Measurements from ENCODE around the gene LRRN4. TPM values are rescaled to one million over a fixed set of nuclear protein-coding genes. Genes with fewer than 3 reads are reported as not detected.

LRRN4 gene
- total and polyA plus RNA-seq, 8 donors: 0.19 to 2.9 (median 1.1) TPM; not detected in 5

DNA sequence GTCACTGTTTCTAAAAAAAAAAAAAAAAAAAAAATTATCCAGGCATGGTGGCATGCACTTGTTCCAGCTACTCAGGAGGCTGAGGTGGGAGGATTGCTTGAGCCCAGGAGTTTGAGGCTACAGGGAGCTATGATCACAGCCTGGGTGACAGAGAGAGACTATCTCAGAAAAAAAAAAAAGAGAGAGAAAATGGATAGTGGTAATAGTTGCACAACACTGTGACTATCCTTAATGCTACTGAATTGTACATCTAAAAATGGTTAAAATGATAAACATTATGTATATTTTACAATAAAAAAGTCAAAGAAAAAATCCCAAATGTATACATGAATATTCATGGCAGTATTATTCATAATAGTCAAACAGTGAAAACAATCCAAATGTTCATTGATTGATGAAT, 46.0 kb upstream of the LRRN4 start:
- Histone ChIP-seq H3K27ac (no peak overlapping the region), H3K9me3 (no peaks in the 10 kb centered on the region), H3K4me1 (peaks cover 0 to 3% (median 0%) of the 10 kb centered on the region in 4 donors), H3K4me3 (no peak overlapping the region), H3K36me3 (peaks cover 0 to 7% (median 3%) of the 10 kb centered on the region in 4 donors), H3K27me3 (no peaks in the 10 kb centered on the region)
- intact Hi-C loops (cut with DNase I; ENCODE audit: low total_unique reads): no loop called here
- no peak for DNase-seq
- no peak for TF ChIP-seq EP300 (IDR thresholded peaks at IDR 0.05)
- no peak for TF ChIP-seq POLR2A (IDR thresholded peaks at IDR 0.05)
- TF ChIP-seq, protein P1, sequence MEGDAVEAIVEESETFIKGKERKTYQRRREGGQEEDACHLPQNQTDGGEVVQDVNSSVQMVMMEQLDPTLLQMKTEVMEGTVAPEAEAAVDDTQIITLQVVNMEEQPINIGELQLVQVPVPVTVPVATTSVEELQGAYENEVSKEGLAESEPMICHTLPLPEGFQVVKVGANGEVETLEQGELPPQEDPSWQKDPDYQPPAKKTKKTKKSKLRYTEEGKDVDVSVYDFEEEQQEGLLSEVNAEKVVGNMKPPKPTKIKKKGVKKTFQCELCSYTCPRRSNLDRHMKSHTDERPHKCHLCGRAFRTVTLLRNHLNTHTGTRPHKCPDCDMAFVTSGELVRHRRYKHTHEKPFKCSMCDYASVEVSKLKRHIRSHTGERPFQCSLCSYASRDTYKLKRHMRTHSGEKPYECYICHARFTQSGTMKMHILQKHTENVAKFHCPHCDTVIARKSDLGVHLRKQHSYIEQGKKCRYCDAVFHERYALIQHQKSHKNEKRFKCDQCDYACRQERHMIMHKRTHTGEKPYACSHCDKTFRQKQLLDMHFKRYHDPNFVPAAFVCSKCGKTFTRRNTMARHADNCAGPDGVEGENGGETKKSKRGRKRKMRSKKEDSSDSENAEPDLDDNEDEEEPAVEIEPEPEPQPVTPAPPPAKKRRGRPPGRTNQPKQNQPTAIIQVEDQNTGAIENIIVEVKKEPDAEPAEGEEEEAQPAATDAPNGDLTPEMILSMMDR (IDR thresholded peaks at IDR 0.05): no peak
- TF ChIP-seq POLR2AphosphoS5 (IDR thresholded peaks at IDR 0.05): no peak

DNA sequence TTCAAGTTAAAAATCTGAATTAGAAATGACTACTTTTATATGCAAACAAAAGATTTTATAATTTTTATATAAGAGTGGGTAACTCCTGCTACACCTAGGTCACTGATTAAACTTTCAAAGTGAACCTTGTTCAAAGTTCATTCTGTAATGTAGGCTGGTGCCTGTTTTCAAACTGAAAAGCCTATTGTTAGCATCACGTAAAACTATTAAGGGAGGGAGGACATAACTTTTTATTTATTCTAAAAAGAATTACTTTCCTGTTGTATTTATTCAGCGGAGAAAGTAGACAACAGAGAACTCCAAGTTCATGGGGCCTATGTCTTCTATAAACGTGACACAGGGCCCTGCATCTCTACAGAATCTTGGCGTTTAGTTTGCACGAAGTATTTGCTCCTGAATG, 41.5 kb upstream of the LRRN4 start:
- intact Hi-C loops (cut with DNase I; ENCODE audit: low total_unique reads): no loop called here
- Histone ChIP-seq H3K9me3 (no peaks in the 10 kb centered on the region), H3K4me3 (no peak overlapping the region), H3K4me1 (peaks cover 0 to 17% (median 5%) of the 10 kb centered on the region in 4 donors), H3K36me3 (peaks cover 0 to 2% (median 0%) of the 10 kb centered on the region in 4 donors), H3K27me3 (no peaks in the 10 kb centered on the region), H3K27ac (peak overlapping the region in 1 of 5 donors; percentile 70)
- WGBS, 5 donors: 29 to 56% (median 46%) methylated on average over 5 of the region's 5 CpGs
- TF ChIP-seq POLR2AphosphoS5 (IDR thresholded peaks at IDR 0.05) (no peak), EP300 (IDR thresholded peaks at IDR 0.05) (no peak), POLR2A (IDR thresholded peaks at IDR 0.05) (no peak)
- TF ChIP-seq, protein P1 (IDR thresholded peaks at IDR 0.05): no peak
- peak in 1 of 2 donors; percentile 21 for DNase-seq

DNA sequence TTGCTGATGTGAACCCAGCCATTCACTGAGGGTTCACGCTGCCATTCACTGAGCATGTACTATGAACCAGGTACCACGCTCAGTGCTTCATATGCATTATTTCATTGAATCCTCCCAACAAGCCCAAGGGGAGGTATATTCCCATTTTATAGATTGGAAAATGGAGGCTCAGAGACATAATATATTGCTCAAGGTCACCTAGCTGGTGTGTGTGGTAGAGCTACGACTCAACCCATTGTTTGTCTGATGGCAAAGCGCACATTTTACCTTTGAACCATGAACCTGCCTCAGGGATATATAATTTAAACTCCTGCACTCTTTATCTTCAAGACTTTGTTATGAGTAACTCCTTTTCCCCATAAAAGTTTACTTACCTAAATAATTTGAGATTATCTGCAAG, 40.7 kb upstream of the LRRN4 start:
- intact Hi-C loops (cut with DNase I; ENCODE audit: low total_unique reads): no loop called here
- H3K27ac ChIP-seq: peak overlapping the region in 3 of 5 donors; percentile 28 to 70 (median 38)
- no peaks in the 10 kb centered on the region for H3K27me3 ChIP-seq
- peaks cover 0 to 17% (median 5%) of the 10 kb centered on the region in 4 donors for H3K4me1 ChIP-seq
- no peak for TF ChIP-seq EP300 (IDR thresholded peaks at IDR 0.05)
- TF ChIP-seq, protein P1 (IDR thresholded peaks at IDR 0.05): no peak
- no peak for TF ChIP-seq POLR2AphosphoS5 (IDR thresholded peaks at IDR 0.05)
- no peak for TF ChIP-seq POLR2A (IDR thresholded peaks at IDR 0.05)
- H3K9me3 ChIP-seq: no peaks in the 10 kb centered on the region
- 56 to 70% (median 64%) methylated on average over 4 of the region's 4 CpGs for WGBS, 5 donors
- peaks cover 0 to 3% (median 1%) of the 10 kb centered on the region in 4 donors for H3K36me3 ChIP-seq
- no peak overlapping the region for H3K4me3 ChIP-seq
- DNase-seq: no peak

DNA sequence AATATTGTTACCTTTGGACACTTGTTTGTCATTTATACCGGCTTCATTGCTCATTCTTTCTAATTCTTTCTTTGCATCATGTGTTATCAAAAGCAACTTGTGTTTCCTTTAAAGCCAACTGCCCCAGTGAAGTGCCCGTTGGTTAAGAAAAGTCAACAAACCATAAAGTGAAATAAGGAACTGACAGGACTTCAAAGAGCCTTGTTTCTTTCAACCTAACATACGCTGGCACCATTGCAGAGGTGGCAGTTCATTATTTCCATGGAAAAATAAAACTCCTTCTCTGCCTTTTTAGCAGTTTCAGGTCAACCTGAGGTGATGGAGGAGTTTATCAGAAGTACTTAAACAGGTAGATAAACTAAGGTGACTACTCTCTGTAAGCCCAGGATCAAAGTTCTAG, 40.2 kb upstream of the LRRN4 start:
- intact Hi-C loops (cut with DNase I; ENCODE audit: low total_unique reads): no loop called here
- peak overlapping the region in 2 of 5 donors; percentile 38 to 70 for H3K27ac ChIP-seq
- H3K9me3 ChIP-seq: no peaks in the 10 kb centered on the region
- no peak overlapping the region for H3K4me3 ChIP-seq
- TF ChIP-seq POLR2AphosphoS5 (IDR thresholded peaks at IDR 0.05): no peak
- TF ChIP-seq POLR2A (IDR thresholded peaks at IDR 0.05): no peak
- no peak for TF ChIP-seq EP300 (IDR thresholded peaks at IDR 0.05)
- no peaks in the 10 kb centered on the region for H3K27me3 ChIP-seq
- H3K4me1 ChIP-seq: peaks cover 0 to 17% (median 5%) of the 10 kb centered on the region in 4 donors
- H3K36me3 ChIP-seq: peaks cover 0 to 8% (median 5%) of the 10 kb centered on the region in 4 donors
- peak in 1 of 2 donors; percentile 50 for DNase-seq
- WGBS, 5 donors: 18 to 44% (median 33%) methylated on average over 3 of the region's 3 CpGs

DNA sequence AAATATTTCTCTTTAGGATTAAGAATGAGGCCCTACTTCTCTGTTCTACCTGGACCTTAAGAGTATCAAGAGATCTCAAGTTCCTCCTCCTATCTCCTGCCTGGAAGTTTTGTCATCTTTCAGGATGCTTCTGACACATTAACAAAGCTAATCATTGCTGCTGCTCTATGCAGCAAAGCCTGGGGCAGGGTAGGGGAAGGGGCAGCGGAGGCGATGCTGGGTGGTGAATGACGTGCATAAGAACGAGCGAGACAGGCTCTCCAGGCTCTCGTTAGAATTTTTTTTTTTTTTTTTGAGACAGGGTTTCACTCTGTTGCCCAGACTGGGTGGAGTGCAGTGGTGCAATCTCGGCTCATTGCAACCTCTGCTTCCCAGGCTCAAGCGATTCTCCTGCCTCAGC, 37.8 kb upstream of the LRRN4 start:
- WGBS, 5 donors: 77 to 93% (median 88%) methylated on average over 8 of the region's 8 CpGs
- Histone ChIP-seq H3K36me3 (peaks cover 0 to 17% (median 14%) of the 10 kb centered on the region in 4 donors), H3K4me1 (peaks cover 0 to 17% (median 5%) of the 10 kb centered on the region in 4 donors), H3K9me3 (no peaks in the 10 kb centered on the region), H3K27me3 (no peaks in the 10 kb centered on the region), H3K27ac (no peak overlapping the region), H3K4me3 (no peak overlapping the region)
- TF ChIP-seq EP300 (IDR thresholded peaks at IDR 0.05) (no peak), POLR2A (IDR thresholded peaks at IDR 0.05) (no peak), POLR2AphosphoS5 (IDR thresholded peaks at IDR 0.05) (no peak)
- TF ChIP-seq, protein P1 (IDR thresholded peaks at IDR 0.05): no peak
- no peak for DNase-seq
- intact Hi-C loops (cut with DNase I; ENCODE audit: low total_unique reads): no loop called here

All from stomach (tissue), 9 donors.